ENCODE data around the gene LY6G6F. TPM values are rescaled to one million over a fixed set of nuclear protein-coding genes. Genes with fewer than 3 reads are reported as not detected.

LY6G6F gene
- polyA plus RNA-seq, 1 of the 3 experiments (the other 2 are of a cell fraction): not detected

- POLR2A ChIA-PET: interaction anchor here (2.3 kb wide), 1 partner anchor 10 kb away, joined by 16 read pairs; the partner anchor contains the start of gene BAG6
- no peak overlapping the region for H3K27ac ChIP-seq (ENCODE audit: low read depth in 2 of 2, low read length in 1 of 2)
- H3K9me2 ChIP-seq: no peaks in the 10 kb centered on the region
- CTCF ChIA-PET: interaction anchor here (0.8 to 2.0 kb wide), 2 partner anchors 10 to 202 kb away, joined by 3 to 9 read pairs; partner anchors contain the start of gene BAG6
- no peak for DNase-seq
- H4K20me1 ChIP-seq (ENCODE audit: insufficient read depth): peaks cover 8% of the 10 kb centered on the region; the same call in 1 of the 2 replicates
- no peak overlapping the region for H3K4me2 ChIP-seq
- no peak for TF ChIP-seq ZBTB33 (IDR thresholded peaks at IDR 0.05; ENCODE audit: borderline replicate concordance, low read depth)
- no peak for TF ChIP-seq REST (IDR thresholded peaks at IDR 0.05; ENCODE audit: low read depth, low read length)
- TF ChIP-seq GATA2 (CRISPR knock-in tag; IDR thresholded peaks at IDR 0.05): no peak
- TF ChIP-seq SMC3 (IDR thresholded peaks at IDR 0.05; ENCODE audit: low read depth, low read length): no peak
- no peak for TF ChIP-seq RFX5 (IDR thresholded peaks at IDR 0.05; ENCODE audit: low read length)
- no peak for TF ChIP-seq MAX (IDR thresholded peaks at IDR 0.05; ENCODE audit: low read depth)
- TF ChIP-seq USF2 (IDR thresholded peaks at IDR 0.05; ENCODE audit: borderline replicate concordance, low read depth, low read length): no peak
- TF ChIP-seq CTCF (IDR thresholded peaks at IDR 0.05): no peak
- no peak for TF ChIP-seq RAD21 (IDR thresholded peaks at IDR 0.05; ENCODE audit: low read length)
- no peak for TF ChIP-seq TAF1 (IDR thresholded peaks at IDR 0.05; ENCODE audit: borderline replicate concordance, low read depth, low read length)
- no peak for TF ChIP-seq TCF12 (IDR thresholded peaks at IDR 0.05)
- no peak for TF ChIP-seq RCOR1 (IDR thresholded peaks at IDR 0.05; ENCODE audit: low read length)
- no peak for TF ChIP-seq GABPA (IDR thresholded peaks at IDR 0.05; ENCODE audit: low read depth)
- no peak for TF ChIP-seq POLR2AphosphoS5 (IDR thresholded peaks at IDR 0.05; ENCODE audit: low read depth, low read length)
- H2AFZ ChIP-seq (ENCODE audit: low read depth): no peak overlapping the region
- WGBS (ENCODE audit: low lambda C conversion rate): 96% methylated on average over 12 of the region's 12 CpGs
- no peaks in the 10 kb centered on the region for H3K27me3 ChIP-seq (ENCODE audit: insufficient read depth)
- peaks cover 81% of the 10 kb centered on the region for H3K79me2 ChIP-seq (ENCODE audit: insufficient read depth)
- peaks cover 27% of the 10 kb centered on the region for H3F3A ChIP-seq (replicated peaks; ENCODE audit: insufficient read depth)
- no peak overlapping the region for H3K4me3 ChIP-seq (ENCODE audit: low read depth in 2 of 2, low read length in 1 of 2)
- H3K36me3 ChIP-seq (replicated peaks in 1 of 2; ENCODE audit: control insufficient read depth in 1 of 2, insufficient read depth in 2 of 2, low read length in 1 of 2): peaks cover 16 to 19% of the 10 kb centered on the region in 2 experiments
- H3K9me3 ChIP-seq: no peaks in the 10 kb centered on the region
- H3K4me1 ChIP-seq (ENCODE audit: control insufficient read depth in 1 of 2, insufficient read depth in 2 of 2, low read depth in 1 of 2, low read length in 1 of 2): peaks cover 27 to 41% of the 10 kb centered on the region in 2 experiments; a peak in 3 of 4 replicates
- no peak overlapping the region for H3K9ac ChIP-seq
These were observed 44.4 kb upstream of the LY6G6F start for GRCh38 chr6:31662124-31662723.
